GM13976 (cell line): Measurements from ENCODE around the gene BTG1.

ENCODE experiments used
- DNase-seq: peaks from one replicate; pipeline ENCODE4 v3.0.0; 2012; ENCODE audit warnings: low spot score
- CTCF ChIP-seq: IDR thresholded peaks from 2 replicates; pipeline ENCODE4 v1.5.1; 2012; ENCODE audit warnings: borderline replicate concordance, mild to moderate bottlenecking; ENCODE audit not compliant: insufficient read depth; ENCODE audit errors: extremely low read depth, missing control alignments, control extremely low read depth
- in situ Hi-C: fragments of 300-500 bp; cut with MboI; formaldehyde crosslinking; loops from one replicate; pipeline ENCODE4 v1.12.0; 2022; ENCODE audit warnings: low sequenced_read_pairs, mixed read lengths, inconsistent platforms; ENCODE audit not compliant: unreplicated experiment

Gene BTG1

GRCh38 chr12:92133171-92133570 is 12.5 kb downstream of the BTG1 start:
- DNase-seq, result no peak
- in situ Hi-C loops, result loop anchor here (10.0 to 25.0 kb wide), 3 partner anchors 318 to 746 kb away; no protein-coding TSS in a partner anchor
- TF ChIP-seq CTCF, result no peak

- TF ChIP-seq CTCF, result no peak
- no peak for DNase-seq
- in situ Hi-C loops, result loop anchor here (10.0 to 25.0 kb wide), 3 partner anchors 317 to 745 kb away; no protein-coding TSS in a partner anchor
Measured at GRCh38 chr12:92132288-92132687, 13.4 kb downstream of the BTG1 start.

GRCh38 chr12:92130999-92131398 is 14.6 kb downstream of the BTG1 start:
- TF ChIP-seq CTCF, result no peak
- in situ Hi-C loops, result loop anchor here (10.0 to 25.0 kb wide), 3 partner anchors 316 to 744 kb away; no protein-coding TSS in a partner anchor

GRCh38 chr12:92129609-92130008 is 16.0 kb downstream of the BTG1 start:
- DNase-seq, result no peak
- in situ Hi-C loops, result loop anchor here (10.0 to 25.0 kb wide), 3 partner anchors 315 to 742 kb away; no protein-coding TSS in a partner anchor
- TF ChIP-seq CTCF, result no peak

More at GRCh38 chr12:92130999-92131398, 14.6 kb downstream of the BTG1 start:
- DNase-seq, result no peak

- no peak for DNase-seq
- no peak for TF ChIP-seq CTCF
- in situ Hi-C loops, result loop anchor here (25.0 kb wide), 2 partner anchors 541 to 741 kb away; no protein-coding TSS in a partner anchor
Measured at GRCh38 chr12:92128612-92129011, 17.0 kb downstream of the BTG1 start.

- no peak for DNase-seq
- TF ChIP-seq CTCF, result no peak
- in situ Hi-C loops, result loop anchor here (25.0 kb wide), 2 partner anchors 537 to 737 kb away; no protein-coding TSS in a partner anchor
Measured at GRCh38 chr12:92124689-92125029, 21.0 kb downstream of the BTG1 start.
